Stimulated activated CD4-positive, alpha-beta T cell treated with anti-CD3 and anti-CD28 coated beads, Interleukin-15, amount 100 ng/mL, for 24 hours (primary cell): Measurements from ENCODE around the gene RDX.
"Not testable (repeated sequence)": the region's sequence is repeated elsewhere in the genome, so short reads cannot be mapped to it uniquely, and the experiment has no call there.

Source experiments
- DNase-seq: peaks from one replicate; pipeline ENCODE4 v3.0.0-alpha.2; 2020

RDX gene

GRCh38 chr11:110262072-110262403 lies 34.4 kb downstream of the RDX start:
- DNase-seq = no peak

GRCh38 chr11:110261195-110262071 lies 35.0 kb downstream of the RDX start:
- no peak for DNase-seq

- no peak for DNase-seq
Observed at GRCh38 chr11:110253525-110253924, 42.9 kb downstream of the RDX start.

- DNase-seq = no peak
Observed at GRCh38 chr11:110251836-110252235, 44.6 kb downstream of the RDX start.

- DNase-seq = no peak
Observed at GRCh38 chr11:110250168-110250567, 46.2 kb downstream of the RDX start.

GRCh38 chr11:110249766-110250165 lies 46.6 kb downstream of the RDX start:
- no peak for DNase-seq

GRCh38 chr11:110249066-110249465 lies 47.3 kb downstream of the RDX start:
- no peak for DNase-seq

GRCh38 chr11:110243791-110244190 lies 52.6 kb downstream of the RDX start:
- DNase-seq = no peak

- no peak for DNase-seq
Observed at GRCh38 chr11:110242746-110243145, 53.7 kb downstream of the RDX start.

GRCh38 chr11:110242188-110242587 lies 54.2 kb downstream of the RDX start:
- DNase-seq = no peak

- no peak for DNase-seq
Observed at GRCh38 chr11:110235966-110236365, 60.4 kb downstream of the RDX start.

GRCh38 chr11:110230377-110230776 lies 66.0 kb downstream of the RDX start:
- no peak for DNase-seq

- DNase-seq = no peak
Observed at GRCh38 chr11:110219006-110219785, 77.2 kb downstream of the RDX start.

- no peak for DNase-seq
Observed at GRCh38 chr11:110217936-110218335, 78.5 kb downstream of the RDX start.

GRCh38 chr11:110217223-110217877 lies 79.1 kb downstream of the RDX start:
- DNase-seq = no peak

- DNase-seq = not testable (repeated sequence)
Observed at GRCh38 chr11:110209313-110209694, 87.1 kb downstream of the RDX start.

- not testable (repeated sequence) for DNase-seq
Observed at GRCh38 chr11:110208678-110209312, 87.6 kb downstream of the RDX start.

- DNase-seq = no peak
Observed at GRCh38 chr11:110207123-110207522, 89.3 kb downstream of the RDX start.

- no peak for DNase-seq
Observed at GRCh38 chr11:110200836-110201235, 95.6 kb downstream of the RDX start.

- no peak for DNase-seq
Observed at GRCh38 chr11:110200241-110200640, 96.2 kb downstream of the RDX start.

GRCh38 chr11:110199184-110199981 lies 97.0 kb downstream of the RDX start:
- DNase-seq = no peak

GRCh38 chr11:110198031-110198729 lies 98.2 kb downstream of the RDX start:
- DNase-seq = no peak
